Measurements from ENCODE around the gene AKAP10. TPM values are rescaled to one million over a fixed set of nuclear protein-coding genes. Genes with fewer than 3 reads are reported as not detected.
"Not testable (repeated sequence)": the region's sequence is repeated elsewhere in the genome, so short reads cannot be mapped to it uniquely, and the experiment has no call there.

The AKAP10 gene
- total RNA-seq: 44.8 TPM

- DNase-seq (ENCODE audit: low spot score): peak; percentile 95
These were observed at the start of gene AKAP10 for GRCh38 chr17:19977293-19978208. Gene AKAP10 (minus strand): TSS chr17:19977828. CDS start chr17:19977679, 149 bp downstream.

DNA sequence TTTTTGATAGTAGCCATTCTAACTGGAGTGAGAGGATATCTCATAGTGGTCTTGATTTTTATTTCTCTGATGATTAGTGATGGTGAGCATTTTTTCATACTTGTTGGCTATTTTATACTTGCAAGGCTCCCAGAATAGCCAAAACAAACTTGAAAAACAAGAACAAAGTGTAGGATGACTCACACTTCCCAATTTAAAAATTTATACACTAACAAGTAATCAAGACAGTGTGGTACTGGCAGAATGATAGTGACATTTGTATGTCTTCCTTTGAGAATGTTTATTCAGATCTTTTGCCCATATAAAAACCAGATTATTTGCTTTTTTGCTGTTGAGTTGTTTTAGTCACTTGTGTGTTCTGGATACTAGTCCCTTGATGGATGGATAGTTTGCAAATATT, 49.3 kb upstream of the AKAP10 start:
- no peak for DNase-seq (ENCODE audit: low spot score)

DNA sequence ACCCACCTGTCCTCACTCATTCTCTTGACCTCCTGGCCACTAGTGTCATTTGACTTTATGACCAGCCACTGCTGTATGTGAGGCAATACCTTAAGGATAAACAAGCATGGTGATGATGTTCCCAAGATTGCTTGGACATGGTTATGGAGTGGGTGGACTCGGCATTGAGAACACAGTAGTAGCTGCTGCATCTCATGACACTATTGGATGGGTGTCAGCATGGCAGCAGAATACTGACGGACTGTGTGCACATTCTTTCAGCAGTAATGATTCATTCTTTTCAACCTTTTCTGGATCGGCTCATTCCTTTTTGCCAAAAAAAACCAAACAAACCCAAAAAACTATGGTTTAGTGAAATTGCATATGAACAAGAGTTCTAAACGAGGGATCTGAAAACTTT, 45.1 kb upstream of the AKAP10 start:
- DNase-seq (ENCODE audit: low spot score): no peak

- DNase-seq (ENCODE audit: low spot score): not testable (repeated sequence)
These were observed 38.9 kb upstream of the AKAP10 start for GRCh38 chr17:20016475-20016992.

- no peak for DNase-seq (ENCODE audit: low spot score)
These were observed 34.4 kb upstream of the AKAP10 start for GRCh38 chr17:20012017-20012536.

- DNase-seq (ENCODE audit: low spot score): no peak
These were observed 33.3 kb upstream of the AKAP10 start for GRCh38 chr17:20010936-20011335.

DNA sequence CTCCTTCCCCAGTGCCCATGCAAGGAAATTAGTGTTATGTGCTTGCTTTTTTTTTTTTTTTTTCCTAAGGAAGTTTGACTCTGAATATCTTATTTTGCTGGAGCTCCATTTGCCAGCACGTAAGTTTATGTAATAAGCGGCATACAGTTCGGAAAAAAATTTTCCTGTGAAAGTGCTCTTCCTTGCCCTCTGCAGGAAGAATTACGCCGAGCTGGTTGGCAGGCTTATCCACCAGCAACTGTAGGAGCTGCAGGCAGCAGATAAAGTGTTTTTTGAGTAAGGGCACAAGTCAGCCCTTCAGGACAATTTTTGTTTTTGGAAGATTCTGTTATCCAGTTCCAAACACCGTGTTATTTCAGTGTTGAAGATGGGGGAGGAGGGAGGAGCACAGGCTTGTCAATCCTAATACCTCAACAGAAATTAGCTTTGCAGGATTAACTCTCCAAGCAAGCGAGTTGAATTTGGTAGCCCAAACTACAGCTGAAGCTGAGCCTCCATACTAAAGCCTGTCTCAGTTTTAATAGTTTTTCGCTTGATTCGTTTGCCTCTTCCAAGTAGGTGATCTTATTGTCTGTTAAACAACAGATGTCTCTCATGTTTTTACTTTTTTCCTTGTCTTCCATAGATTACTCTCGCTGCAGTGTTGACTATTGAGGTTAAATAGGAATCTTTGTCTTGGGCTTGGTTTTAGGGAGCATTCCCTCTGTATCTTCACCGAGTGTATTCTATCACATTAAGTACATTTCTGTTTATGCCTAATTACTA, 32.7 kb upstream of the AKAP10 start:
- peak; percentile 51 for DNase-seq (ENCODE audit: low spot score)

DNA sequence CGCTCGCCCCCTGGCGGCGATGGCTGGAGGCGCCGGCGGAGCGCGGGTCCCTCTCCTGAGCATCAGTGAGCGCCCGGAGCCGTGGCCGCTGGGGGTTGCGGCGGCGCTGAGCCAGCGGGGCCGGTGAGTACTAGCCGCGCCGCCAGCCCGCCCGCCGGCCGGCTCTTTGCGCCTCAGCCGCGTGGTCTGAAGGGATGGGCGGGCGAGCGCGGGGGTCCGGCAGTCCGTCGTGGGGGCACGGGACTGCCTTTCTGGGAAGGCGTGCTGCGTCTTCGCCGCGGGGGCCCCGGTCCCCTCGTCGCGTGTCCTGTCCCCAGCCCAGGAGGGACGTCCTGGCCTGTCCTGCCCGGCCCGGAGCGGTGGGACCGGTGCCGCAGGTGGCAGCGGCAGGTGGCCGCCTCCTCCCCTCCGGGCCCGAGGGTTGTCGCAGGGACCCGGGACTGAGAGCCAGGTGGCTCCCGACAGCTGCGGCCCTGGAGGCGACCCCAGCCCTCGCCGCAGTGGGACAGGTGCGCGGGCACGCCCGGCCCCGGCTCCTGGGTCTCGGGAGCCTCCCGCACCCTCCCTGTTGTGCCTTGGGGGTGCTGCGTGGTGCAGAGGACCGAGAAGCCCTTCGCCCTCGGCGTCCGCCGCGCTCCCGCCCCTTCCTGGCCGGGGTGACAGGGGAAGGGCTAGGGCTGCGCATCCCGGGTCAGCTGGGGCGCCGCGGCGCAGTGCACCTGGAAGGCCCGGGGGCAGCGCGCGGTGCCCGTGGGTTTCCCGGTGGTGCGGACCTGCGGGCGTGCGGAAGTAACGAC, 31.9 kb upstream of the AKAP10 start, which contains the start of gene SPECC1:
SPECC1 (plus strand) TSS at position 58 of the 797 bp plus-strand sequence. CDS start 87,293 bp downstream, outside the sequence.
- peak; percentile 87 for DNase-seq (ENCODE audit: low spot score)

GRCh38 chr17:20009052-20009301, 31.3 kb upstream of the AKAP10 start:
- no peak for DNase-seq (ENCODE audit: low spot score)

GRCh38 chr17:20008242-20009051, 30.8 kb upstream of the AKAP10 start:
- peak; percentile 21 for DNase-seq (ENCODE audit: low spot score)

DNA sequence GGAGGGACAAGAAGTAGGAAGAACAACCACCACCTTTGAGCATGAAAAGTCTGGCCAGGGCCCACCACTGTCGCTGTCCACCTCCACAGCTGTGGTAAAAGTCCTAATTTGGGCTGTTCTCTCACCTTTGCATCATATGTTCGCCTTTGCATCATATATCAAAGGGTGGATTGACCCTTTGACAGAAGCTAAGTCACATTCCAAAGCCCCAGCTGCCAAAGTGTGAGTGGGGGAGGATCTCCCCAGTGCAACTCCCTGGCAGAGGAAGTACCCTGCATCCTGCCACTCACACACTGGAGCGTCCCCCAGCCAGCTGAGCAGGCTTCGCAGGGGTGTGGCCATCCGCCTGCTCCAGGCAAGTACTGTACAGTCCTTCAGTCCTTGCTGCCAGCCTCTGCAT, 18.9 kb upstream of the AKAP10 start:
- no peak for DNase-seq (ENCODE audit: low spot score)

GRCh38 chr17:19996086-19996485, 18.5 kb upstream of the AKAP10 start:
- no peak for DNase-seq (ENCODE audit: low spot score)

- peak; percentile 91 for DNase-seq (ENCODE audit: low spot score)
These were observed 15.4 kb upstream of the AKAP10 start for GRCh38 chr17:19992803-19993713.

- no peak for DNase-seq (ENCODE audit: low spot score)
These were observed 13.7 kb upstream of the AKAP10 start for GRCh38 chr17:19991252-19991885.

DNA sequence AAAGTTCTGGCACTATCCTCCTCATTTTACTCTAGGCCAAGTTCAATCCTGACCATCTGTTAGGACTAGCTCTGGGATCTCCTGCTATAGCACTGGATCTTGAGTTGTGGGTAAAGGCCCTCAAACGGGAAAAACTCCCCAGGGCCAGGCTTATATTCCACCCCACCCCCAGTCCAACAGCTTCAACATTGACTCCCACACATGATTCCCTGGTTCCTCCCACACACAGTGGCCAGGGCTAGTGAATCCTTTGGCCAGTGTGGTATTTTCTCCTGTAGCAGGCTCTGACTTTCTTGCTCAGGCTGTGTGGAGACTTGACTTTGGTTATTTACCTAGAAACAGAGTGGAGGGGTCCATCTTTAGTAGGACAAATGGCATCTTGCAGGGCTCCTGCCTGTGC, 10.3 kb upstream of the AKAP10 start:
- no peak for DNase-seq (ENCODE audit: low spot score)

- no peak for DNase-seq (ENCODE audit: low spot score)
These were observed 9.6 kb upstream of the AKAP10 start for GRCh38 chr17:19986941-19987861.

- no peak for DNase-seq (ENCODE audit: low spot score)
These were observed 2.5 kb upstream of the AKAP10 start for GRCh38 chr17:19979917-19980770.
